GM19324 (cell line): ENCODE results near the gene C10orf105.

Experiments used
- ATAC-seq: cut with Tn5 transposase; IDR thresholded peaks from one replicate; pipeline ENCODE4 v1.9.1; 2021; ENCODE audit warnings: mild to moderate bottlenecking, moderate library complexity; ENCODE audit not compliant: unreplicated experiment, low FRiP score

Gene C10orf105

DNA sequence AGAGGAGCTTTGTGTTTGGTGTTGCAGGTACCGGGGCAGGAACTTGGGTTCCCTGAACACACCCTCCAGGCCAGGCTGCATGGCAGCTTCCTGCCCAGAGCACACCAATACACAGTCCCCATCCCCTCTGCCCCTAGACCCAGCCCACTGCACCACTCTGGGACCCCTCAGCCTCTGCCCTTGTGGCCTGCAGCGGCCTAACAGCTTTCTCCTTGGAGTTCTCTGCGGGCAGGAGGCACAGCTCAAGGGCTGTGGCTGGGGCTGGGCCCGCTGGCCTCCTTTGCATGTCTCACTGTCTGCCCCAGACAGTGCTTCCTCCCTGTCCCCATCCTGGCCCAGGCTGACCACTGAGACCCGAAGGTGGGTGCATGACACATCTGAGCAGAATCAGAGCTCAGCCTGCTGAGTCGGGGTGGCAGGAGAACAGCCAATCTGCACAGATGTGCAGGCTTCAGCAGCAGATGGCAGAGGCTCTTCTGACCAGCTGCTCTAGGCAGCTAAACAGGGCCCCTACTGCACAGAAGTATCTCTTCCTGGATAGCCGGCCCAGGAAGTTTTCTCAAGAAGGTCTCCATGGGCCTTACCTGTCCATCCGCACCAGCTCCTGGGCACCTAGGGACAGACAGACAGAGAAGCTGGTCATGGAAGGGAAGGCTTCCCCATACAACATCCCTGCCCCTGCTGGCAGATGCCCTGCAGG lies 33.0 kb upstream of the C10orf105 start:
- no peak for ATAC-seq

DNA sequence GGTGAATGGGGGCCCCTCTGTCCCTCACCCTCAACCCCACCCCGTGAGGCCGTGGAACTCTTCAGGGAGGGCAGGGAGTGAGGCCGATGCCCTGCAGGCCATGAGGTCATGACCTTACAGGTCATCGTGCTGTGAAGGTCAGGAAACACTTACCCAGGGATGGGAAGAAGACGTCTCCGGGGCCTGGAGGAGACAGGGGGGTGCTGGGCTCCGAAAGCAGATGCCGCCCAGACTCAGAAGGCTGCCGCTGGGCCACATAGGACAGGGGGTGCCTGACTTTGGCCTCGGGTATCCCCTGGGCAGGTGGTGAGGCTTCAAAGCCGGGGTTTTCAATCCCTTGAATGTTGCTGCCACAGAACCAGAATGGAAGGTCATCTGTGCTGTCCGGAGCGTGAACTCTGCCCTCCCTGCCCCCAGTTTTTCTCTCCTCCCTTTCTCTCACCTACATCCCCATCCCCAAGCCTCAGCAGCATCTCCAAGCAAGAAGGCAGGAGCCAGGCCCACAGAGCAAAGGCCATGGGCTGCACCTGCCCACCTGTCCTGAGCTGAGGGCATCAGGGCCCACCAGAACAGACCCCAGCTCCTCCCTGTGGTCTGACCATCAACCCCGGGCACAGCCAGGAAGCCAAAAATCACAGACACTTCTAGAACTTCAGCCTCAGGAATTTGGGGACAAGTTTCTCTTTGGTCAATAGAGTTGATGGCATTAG lies 32.1 kb upstream of the C10orf105 start:
- no peak for ATAC-seq

DNA sequence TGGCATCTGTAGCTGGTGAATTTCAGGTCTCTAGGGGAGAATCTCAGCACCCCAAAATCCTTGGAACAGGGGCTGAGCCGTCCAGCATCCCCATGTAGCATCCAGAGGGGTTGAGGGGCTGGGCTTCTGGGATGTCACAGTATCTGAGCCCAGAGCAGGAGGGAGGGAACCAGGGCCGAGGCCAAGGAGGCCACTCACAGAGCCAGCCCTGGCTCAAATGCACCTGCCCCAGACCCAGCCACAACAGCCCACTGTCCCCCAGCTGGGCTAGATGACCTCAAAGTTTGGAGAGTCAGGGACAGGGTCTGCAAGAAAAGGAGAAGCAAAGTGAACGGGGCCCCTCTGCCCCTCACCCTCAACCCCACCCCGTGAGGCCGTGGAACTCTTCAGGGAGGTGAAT lies 31.4 kb upstream of the C10orf105 start:
- no peak for ATAC-seq

DNA sequence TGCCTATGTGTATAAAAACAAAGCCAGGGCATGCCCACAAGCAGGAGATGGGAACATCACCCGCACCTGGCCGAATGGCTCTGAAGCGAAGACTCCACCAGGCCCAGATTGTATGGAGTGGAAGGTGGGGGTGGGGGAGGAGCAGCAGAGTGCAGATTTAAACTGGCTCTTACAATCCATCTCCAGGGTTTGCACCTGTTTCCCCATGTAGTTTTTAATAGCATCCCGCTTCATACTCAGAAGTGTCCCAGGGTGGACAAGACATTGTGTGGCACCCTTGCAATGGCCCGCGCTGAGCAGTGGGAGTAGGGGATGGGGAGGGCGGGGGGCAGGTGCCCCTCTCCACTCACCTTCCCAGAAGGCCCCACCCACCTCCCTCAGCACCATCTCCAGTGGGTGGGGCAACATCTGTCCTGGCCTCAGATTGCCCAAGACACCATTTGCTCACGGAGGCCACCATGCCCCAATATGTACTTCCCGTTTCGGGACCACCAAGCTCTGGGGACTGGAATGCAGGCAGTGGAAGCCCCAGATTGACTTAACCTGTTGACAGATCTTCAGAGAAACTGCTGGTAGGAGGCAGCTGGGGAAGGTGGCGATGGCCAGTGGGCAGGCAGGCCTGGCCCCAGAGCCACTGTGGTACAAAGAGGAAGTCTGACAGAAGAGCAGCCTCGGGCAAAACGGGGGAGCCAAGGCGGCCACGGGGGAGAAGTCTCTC lies 30.7 kb upstream of the C10orf105 start:
- no peak for ATAC-seq

DNA sequence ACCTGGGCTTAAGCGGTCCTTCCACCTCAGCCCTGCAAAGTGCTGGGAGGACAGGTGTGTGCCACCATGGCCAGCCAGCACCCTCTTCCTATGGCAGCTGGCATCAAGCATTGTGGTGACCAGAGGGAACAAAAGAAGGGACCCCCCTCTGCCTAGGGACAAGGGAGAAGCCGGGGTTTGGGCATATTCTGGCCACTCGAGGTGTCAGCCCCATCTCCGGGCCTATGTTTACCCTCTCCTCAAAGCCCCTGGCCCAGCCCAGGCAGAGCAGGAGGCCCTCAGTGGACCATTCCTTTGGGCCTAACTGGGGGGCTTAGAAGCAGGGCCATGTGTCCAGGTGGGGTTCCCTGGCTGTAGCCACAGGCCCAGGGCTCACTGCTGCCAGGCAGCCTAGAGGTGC lies 29.8 kb upstream of the C10orf105 start:
- no peak for ATAC-seq

DNA sequence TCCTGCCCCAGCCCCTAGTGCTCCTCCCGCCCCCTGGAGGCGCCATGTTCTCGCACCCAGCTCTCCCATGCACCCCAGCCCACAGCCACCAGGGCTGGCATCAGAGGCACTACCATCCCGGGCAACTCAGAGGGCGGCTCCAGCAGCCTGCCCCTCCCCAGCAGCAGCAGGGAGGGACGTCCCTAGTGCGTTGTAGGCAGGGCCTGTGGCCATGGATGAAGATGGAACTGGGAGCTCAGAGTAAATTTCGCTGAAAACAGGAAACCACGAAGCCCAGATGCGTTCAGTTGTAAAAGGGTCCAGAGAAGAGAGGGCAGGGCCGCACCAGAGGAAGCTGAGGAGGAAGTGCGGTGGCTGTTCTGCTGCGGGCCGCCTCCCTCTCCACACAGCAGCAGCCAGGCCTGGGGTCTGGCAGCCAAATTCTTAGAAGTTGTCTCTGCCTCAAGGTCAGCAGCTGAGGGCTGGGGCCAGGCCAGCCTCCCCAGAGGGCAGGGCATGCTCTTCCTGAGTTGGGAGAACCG lies 29.2 kb upstream of the C10orf105 start:
- no peak for ATAC-seq

DNA sequence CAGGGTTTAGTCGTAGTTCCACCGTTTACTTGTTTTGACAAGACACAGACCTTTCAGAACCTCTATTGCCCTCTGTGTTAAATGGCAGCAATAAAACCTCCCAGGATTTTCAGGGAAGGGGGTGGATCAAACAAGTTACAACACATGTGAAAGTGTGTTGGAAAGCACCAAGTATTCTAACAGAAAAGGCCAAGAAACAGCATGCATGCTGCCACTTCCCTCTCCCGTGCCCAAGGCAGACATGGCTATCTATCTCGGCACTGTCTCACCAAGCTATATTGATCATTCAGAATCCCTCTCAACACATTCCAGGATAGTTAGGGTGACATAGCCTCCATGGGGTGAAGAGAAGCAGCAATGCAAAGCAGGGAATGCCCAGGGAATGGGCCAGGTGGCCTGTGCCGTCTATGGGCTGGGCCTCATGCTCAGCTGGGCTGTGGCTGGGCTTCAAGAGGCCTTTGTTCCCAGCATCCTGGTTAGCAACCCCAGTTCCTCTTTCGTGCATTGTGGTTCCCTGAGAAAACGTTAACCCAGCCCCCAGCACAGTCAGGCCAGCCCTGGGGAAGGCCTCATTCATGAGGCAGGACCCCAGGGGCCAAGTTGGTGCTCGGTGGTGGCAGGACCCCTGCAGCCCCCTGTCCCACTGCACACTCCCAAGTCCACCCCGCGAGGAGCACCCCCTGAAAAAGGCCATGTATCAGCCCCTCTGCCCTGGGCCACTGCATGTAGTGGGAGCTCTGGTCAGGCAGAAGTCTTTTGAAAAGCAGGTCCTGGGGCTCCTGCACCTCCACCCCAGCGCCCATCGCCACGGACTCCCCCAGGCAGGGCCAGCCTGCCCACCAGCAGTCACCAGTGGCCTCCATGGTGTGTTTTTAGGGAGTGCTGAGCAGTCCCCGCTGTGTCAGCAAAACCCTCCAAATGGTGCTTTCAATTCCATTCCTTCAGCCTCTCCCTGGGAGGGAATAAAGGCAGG lies 28.3 kb upstream of the C10orf105 start:
- ATAC-seq, result no peak

DNA sequence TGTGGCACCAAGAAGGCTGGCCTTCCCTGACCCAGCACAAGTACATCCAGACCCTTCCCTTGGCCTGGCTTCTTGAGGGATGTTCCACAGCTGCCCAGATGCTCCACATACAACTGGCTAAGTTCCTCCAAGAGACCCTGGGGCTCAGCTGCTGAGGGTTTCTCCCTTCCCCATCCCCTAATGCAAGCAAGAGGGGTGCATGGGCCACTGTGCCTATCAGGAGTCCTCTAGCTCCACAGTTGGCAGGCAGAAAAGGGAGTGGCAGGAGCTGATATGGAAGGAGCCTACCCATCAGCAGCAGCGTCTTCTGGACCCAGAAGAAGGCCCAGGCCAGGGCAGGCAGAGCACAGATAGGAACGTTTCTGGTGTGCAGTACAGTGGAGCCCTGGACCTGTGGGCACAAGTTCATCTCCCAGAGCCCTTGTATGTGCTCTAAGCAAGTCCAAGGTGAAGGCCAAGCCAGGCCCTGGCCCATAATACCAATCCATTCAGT lies 27.5 kb upstream of the C10orf105 start:
- no peak for ATAC-seq

DNA sequence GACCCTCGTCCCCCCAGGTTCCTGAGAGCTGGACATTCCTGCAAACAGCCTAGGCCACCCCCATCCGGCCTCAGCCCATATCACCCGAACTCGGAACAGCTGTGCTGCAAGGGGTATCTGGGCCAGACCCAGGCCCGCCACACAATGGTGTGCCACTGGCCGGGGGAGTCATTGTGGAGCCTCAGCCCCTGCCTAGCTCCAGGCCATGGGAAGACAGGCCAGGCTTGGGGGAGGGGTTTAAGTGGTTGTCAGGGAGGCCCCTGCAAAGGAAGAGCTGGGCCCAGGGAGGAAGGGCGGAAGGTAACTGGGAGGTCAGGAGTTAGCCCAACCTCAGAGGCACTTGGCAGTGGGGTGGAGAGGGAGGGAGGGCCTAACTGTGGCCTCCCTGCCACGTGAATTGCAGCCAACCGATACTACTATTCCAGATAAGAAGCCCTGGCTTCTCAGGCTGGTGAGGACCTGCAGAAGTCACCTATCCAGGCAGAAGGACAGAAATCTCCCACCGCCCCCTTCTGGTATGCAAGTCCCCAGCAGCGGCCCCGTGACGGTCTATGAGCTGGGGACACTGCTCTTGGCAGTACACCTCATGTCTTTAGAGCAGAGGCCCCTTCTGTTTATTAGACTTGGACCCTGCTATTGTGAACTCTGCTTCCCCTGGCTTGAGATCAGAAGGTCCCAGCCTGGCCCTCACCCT lies 26.9 kb upstream of the C10orf105 start:
- no peak for ATAC-seq

DNA sequence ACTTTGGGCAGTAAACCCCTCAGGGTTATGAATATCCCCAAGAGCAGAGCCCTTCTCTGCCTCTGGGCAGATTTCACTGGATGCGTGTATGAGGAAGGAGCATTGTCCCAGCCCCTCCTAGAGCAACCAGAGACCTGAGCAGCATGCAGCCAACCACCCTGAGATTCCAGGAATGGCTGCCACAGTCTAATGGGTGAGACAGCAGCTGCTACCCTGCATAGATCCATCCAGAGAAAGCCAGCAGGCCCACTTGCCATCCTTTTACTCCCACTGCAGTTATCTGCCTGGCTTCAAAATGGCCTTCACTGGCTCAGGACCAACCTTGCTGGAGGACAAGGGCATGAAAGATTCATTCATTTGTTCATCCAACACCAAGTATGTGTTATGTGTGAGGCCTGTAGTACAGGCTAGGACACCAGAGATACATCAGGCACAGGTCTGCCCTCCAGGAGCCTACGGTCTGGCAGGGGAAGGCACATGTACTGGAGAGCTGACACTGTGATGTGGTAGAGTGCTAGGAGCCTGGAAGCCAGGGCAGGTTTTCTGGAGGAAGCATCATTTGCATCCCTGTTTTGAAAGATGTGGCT lies 26.2 kb upstream of the C10orf105 start:
- no peak for ATAC-seq

DNA sequence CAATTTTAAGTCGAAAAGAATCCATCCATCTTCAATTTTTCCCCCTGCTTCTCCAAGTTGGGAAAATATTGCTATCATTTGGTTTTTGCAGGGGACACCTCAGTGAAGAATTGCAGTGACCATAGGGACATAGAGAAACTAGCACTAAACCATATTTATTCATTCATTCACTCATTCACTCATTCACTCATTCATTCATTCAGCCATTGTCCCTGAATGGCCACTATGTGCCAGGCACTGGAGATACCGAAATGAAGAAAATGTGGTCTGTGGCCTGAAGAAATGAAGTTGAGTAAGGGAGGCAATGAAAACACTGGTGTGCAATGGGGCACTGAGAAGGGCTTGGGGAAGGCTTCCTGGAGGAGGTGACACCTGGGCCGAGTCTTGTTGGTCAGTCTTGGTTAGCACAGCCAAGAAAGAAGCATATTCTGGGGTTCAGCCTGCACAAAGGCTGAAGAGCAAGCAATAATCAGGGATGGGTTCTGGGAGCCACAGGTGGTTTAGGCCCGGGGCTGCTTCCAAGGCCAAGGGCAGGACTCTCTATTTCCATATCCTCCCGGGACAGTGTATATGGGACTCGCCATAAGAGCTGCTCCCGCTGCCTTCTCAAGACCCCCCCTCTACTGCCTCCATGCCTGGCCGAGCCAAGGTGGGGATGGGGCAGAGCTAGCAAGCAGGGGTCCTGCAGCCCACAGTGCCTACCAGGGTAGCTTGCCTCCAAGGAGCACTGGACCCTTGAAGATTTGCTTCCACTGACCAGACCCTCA lies 25.5 kb upstream of the C10orf105 start:
- no peak for ATAC-seq

DNA sequence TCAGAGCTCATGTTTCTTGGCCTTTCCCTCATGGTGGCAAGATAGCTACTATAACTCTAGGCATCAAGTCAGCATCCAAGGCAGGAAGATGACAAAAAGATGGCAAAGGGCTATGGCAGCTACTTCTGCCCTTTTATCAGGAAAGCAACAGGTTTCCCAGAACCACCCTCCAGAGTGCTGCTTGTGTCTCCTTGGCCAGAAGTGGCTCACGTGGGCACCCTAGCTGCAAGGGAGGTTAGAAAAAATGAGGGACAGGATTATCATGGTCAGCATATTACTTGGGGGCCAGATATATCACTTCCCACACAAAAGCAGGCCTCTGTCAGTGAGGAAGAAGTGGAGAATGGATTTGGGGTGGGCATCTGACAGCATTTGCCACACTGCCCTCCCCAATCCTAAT lies 24.3 kb upstream of the C10orf105 start:
- ATAC-seq, result no peak

DNA sequence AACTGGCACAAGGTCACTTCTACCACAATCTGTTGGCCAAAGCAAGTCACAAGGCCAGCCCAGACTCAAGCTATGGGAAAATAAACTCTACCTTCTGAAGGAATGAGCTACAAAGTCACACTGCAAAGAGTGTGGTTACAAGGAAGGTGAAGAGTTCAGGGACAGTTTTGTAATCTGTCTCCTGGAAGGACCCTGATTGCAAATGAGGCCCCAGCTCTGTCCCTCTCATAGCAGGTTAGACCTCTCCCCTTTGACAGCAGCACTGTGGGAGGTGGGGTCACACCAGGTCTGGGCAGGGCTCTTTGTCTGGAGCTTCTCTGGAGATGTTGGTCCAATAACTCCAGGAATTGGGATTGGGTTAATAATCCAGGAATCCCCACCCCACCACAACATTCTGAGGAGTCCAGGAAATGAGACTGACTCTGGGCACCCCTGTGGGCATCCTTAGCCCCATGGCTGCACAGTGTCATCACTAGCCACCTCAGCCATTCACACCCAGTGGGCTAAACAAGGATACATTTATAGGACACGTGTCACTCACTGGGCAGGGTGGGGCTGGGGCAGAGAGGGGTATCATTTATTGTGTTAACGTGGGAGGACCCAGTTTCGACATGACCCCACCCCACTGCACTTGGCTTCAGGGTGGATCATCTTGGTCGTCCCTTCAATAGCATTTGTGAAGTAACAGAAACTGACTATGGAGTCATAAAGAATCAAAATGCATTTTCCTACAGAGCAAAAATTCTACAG lies 23.7 kb upstream of the C10orf105 start:
- no peak for ATAC-seq

DNA sequence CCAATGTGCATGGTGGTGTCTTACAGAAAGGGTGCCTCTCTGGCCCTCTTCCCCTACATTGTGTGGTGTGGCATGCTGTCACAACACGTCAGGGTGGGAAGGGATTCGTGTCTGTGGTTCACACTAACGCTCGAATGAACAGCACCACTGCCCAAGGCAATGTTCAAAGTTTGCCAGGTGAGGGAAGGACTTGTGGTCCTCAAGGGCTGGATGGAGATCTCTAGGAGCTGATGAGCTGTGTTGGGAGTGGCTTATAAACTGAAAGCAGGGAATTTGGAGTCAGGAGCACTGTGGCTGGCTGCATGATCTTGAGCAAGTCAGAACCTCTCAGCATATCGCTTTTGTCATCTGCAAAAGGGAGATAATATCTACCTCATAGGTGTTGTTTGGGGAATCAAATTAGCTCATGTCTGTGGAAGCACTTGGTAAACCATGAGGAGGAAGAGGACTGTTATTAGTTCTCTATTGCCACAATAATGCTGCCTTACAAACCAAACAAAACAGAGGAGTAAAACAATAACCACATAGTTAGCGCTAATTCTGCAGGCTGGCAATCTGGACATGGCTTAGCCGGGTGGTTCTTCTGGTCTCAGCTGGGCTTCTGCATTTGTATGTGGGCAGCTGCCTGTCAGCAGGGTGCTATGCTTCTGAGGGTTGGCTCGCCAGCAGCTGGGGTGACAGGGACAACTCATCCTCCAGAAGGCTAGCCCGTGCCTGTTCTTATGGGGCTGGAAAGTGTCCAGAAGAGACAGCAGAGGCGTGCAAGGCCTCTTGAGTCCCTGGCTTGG lies 22.9 kb upstream of the C10orf105 start:
- no peak for ATAC-seq

DNA sequence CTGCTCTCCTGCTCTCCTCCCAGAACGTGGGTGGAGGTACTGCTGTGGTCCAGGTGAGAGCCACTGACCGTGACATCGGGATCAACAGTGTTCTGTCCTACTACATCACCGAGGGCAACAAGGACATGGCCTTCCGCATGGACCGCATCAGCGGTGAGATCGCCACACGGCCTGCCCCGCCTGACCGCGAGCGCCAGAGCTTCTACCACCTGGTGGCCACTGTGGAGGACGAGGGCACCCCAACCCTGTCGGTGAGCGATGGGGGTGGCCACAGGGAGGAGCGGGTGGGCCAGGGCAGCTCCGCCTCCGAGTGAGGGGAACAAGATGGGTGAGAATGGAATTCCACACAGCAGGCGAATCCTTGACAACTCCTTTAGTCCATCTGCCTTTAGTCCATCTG lies 22.1 kb upstream of the C10orf105 start:
- no peak for ATAC-seq

DNA sequence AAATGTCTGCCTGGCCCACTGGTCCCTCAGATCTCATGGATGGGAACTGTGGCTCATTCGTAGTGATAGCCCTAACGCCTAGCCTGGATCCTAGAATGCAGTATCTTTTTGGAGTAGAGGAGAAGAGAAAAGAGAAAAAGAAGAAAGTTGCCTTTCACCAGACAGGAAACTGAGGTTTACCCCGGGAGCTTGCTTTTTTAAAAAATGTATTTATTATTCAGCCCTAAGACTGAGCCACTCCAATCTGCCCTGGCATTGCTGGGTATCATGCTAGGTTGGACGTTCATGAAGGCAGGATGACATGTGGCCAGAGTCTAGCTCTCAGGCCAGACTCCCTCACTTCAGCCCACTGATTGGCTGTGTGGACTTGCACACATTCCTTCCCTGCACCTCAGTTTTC lies 21.5 kb upstream of the C10orf105 start:
- ATAC-seq, result no peak

DNA sequence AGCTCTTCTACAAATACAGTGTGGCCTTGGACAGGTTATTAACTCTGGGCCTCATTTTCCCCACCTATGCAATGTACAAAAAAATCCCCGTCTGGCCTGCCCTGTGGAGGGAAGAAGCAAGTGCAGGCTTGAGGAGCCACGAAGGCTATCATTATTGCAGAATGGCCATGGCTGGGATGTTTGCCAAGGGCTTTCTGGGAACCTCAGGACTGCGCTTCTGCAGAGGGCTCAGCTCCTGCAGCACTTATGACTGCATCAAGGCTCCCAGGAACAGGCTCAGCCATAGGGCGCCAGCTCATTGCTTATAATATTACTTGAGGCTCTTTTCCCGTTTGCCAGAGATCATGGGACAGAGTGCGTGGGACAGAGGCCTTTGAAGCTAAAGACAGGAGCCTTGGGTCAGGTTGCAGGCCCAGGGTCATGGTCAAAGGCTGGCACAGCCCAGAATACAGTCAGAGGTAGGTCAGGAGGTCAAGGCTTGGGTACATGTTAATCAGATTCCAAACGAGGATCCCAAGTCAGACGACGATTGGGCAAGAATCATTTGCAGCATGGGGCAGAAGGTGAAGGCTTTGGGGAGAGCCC lies 20.6 kb upstream of the C10orf105 start:
- ATAC-seq, result no peak
